Measurements from ENCODE around the gene STUM.
"Not testable (repeated sequence)": the region's sequence is repeated elsewhere in the genome, so short reads cannot be mapped to it uniquely, and the experiment has no call there.

The STUM gene

GRCh38 chr1:226603858-226604559 lies 55.4 kb downstream of the STUM start:
- H3K36me3 Mint-ChIP-seq (ENCODE audit: low read depth), result no peaks in the 10 kb centered on the region
- intact Hi-C loops (cut with micrococcal nuclease), result no loop called here
- no peak overlapping the region for H3K4me3 Mint-ChIP-seq
- no peaks in the 10 kb centered on the region for H3K4me1 Mint-ChIP-seq (ENCODE audit: low read depth)
- no peak overlapping the region for H3K27ac Mint-ChIP-seq
- peaks cover 6% of the 10 kb centered on the region for H3K27me3 Mint-ChIP-seq
- no peaks in the 10 kb centered on the region for H3K9me3 Mint-ChIP-seq

- H3K4me3 Mint-ChIP-seq, result no peak overlapping the region
- no peaks in the 10 kb centered on the region for H3K4me1 Mint-ChIP-seq (ENCODE audit: low read depth)
- no peaks in the 10 kb centered on the region for H3K36me3 Mint-ChIP-seq (ENCODE audit: low read depth)
- intact Hi-C loops (cut with micrococcal nuclease), result no loop called here
- no peaks in the 10 kb centered on the region for H3K9me3 Mint-ChIP-seq
- H3K27me3 Mint-ChIP-seq, result peaks cover 7% of the 10 kb centered on the region
- no peak overlapping the region for H3K27ac Mint-ChIP-seq
These were observed 56.2 kb downstream of the STUM start for GRCh38 chr1:226604560-226605317.

GRCh38 chr1:226605318-226605950 lies 56.9 kb downstream of the STUM start:
- Mint-ChIP-seq H3K9me3 (no peaks in the 10 kb centered on the region), H3K36me3 (ENCODE audit: low read depth) (no peaks in the 10 kb centered on the region), H3K27me3 (peaks cover 7% of the 10 kb centered on the region), H3K4me3 (no peak overlapping the region), H3K4me1 (ENCODE audit: low read depth) (no peaks in the 10 kb centered on the region), H3K27ac (no peak overlapping the region)
- intact Hi-C loops (cut with micrococcal nuclease), result no loop called here

- Mint-ChIP-seq H3K4me3 (no peak overlapping the region), H3K4me1 (ENCODE audit: low read depth) (no peaks in the 10 kb centered on the region), H3K9me3 (no peaks in the 10 kb centered on the region), H3K27ac (no peak overlapping the region), H3K27me3 (peaks cover 7% of the 10 kb centered on the region), H3K36me3 (ENCODE audit: low read depth) (no peaks in the 10 kb centered on the region)
- intact Hi-C loops (cut with micrococcal nuclease), result no loop called here
These were observed 58.0 kb downstream of the STUM start for GRCh38 chr1:226606311-226607267.

GRCh38 chr1:226607268-226607660 lies 58.7 kb downstream of the STUM start:
- Mint-ChIP-seq H3K9me3 (no peaks in the 10 kb centered on the region), H3K36me3 (ENCODE audit: low read depth) (no peaks in the 10 kb centered on the region), H3K27ac (no peak overlapping the region), H3K27me3 (peaks cover 7% of the 10 kb centered on the region), H3K4me1 (ENCODE audit: low read depth) (no peaks in the 10 kb centered on the region), H3K4me3 (no peak overlapping the region)
- intact Hi-C loops (cut with micrococcal nuclease), result no loop called here

GRCh38 chr1:226607821-226608220 lies 59.3 kb downstream of the STUM start:
- Mint-ChIP-seq H3K27ac (no peak overlapping the region), H3K4me1 (ENCODE audit: low read depth) (no peaks in the 10 kb centered on the region), H3K27me3 (peaks cover 7% of the 10 kb centered on the region), H3K9me3 (no peaks in the 10 kb centered on the region), H3K4me3 (no peak overlapping the region), H3K36me3 (ENCODE audit: low read depth) (no peaks in the 10 kb centered on the region)
- intact Hi-C loops (cut with micrococcal nuclease), result loop anchor here (1.0 kb wide), 1 partner anchor 61 kb away; no protein-coding TSS in a partner anchor

GRCh38 chr1:226608699-226609505 lies 60.3 kb downstream of the STUM start:
- no peaks in the 10 kb centered on the region for H3K4me1 Mint-ChIP-seq (ENCODE audit: low read depth)
- intact Hi-C loops (cut with micrococcal nuclease), result loop anchor here (1.0 kb wide), 1 partner anchor 62 kb away; no protein-coding TSS in a partner anchor
- H3K36me3 Mint-ChIP-seq (ENCODE audit: low read depth), result no peaks in the 10 kb centered on the region
- no peaks in the 10 kb centered on the region for H3K9me3 Mint-ChIP-seq
- H3K27ac Mint-ChIP-seq, result no peak overlapping the region
- peaks cover 7% of the 10 kb centered on the region for H3K27me3 Mint-ChIP-seq
- no peak overlapping the region for H3K4me3 Mint-ChIP-seq

- Mint-ChIP-seq H3K27me3 (peaks cover 7% of the 10 kb centered on the region), H3K27ac (no peak overlapping the region), H3K9me3 (no peaks in the 10 kb centered on the region), H3K4me3 (no peak overlapping the region), H3K4me1 (ENCODE audit: low read depth) (no peaks in the 10 kb centered on the region), H3K36me3 (ENCODE audit: low read depth) (no peaks in the 10 kb centered on the region)
- intact Hi-C loops (cut with micrococcal nuclease), result no loop called here
These were observed 61.4 kb downstream of the STUM start for GRCh38 chr1:226609836-226610455.

- Mint-ChIP-seq H3K27ac (no peak overlapping the region), H3K9me3 (no peaks in the 10 kb centered on the region), H3K4me1 (ENCODE audit: low read depth) (no peaks in the 10 kb centered on the region), H3K27me3 (peaks cover 7% of the 10 kb centered on the region), H3K36me3 (ENCODE audit: low read depth) (no peaks in the 10 kb centered on the region), H3K4me3 (no peak overlapping the region)
- intact Hi-C loops (cut with micrococcal nuclease), result no loop called here
These were observed 62.1 kb downstream of the STUM start for GRCh38 chr1:226610671-226611070.

GRCh38 chr1:226611301-226611700 lies 62.7 kb downstream of the STUM start:
- Mint-ChIP-seq H3K4me1 (ENCODE audit: low read depth) (no peaks in the 10 kb centered on the region), H3K36me3 (ENCODE audit: low read depth) (no peaks in the 10 kb centered on the region), H3K27ac (no peak overlapping the region), H3K27me3 (peaks cover 7% of the 10 kb centered on the region), H3K4me3 (no peak overlapping the region), H3K9me3 (no peaks in the 10 kb centered on the region)
- intact Hi-C loops (cut with micrococcal nuclease), result no loop called here

- H3K27ac Mint-ChIP-seq; H3K27me3 Mint-ChIP-seq; intact Hi-C loops (cut with micrococcal nuclease); H3K4me3 Mint-ChIP-seq; H3K4me1 Mint-ChIP-seq (ENCODE audit: low read depth); H3K9me3 Mint-ChIP-seq; H3K36me3 Mint-ChIP-seq (ENCODE audit: low read depth): not testable (repeated sequence)
These were observed 63.4 kb downstream of the STUM start for GRCh38 chr1:226611980-226612379.

GRCh38 chr1:226615876-226616275 lies 67.3 kb downstream of the STUM start:
- Mint-ChIP-seq H3K4me3 (no peak overlapping the region), H3K27ac (no peak overlapping the region), H3K36me3 (ENCODE audit: low read depth) (no peaks in the 10 kb centered on the region), H3K4me1 (ENCODE audit: low read depth) (no peaks in the 10 kb centered on the region), H3K27me3 (peaks cover 6% of the 10 kb centered on the region), H3K9me3 (no peaks in the 10 kb centered on the region)
- intact Hi-C loops (cut with micrococcal nuclease), result no loop called here

All from dendritic cell treated with granulocyte-macrophage colony-stimulating factor and Interleukin-4, amounts not matched to agents 40 ng/mL and 50 ng/mL, for 4 days (primary cell).